SH-SY5Y (cell line): ENCODE results near the gene LRIT2.

Source experiments
- GATA2 ChIP-seq: IDR thresholded peaks from 2 replicates; pipeline ENCODE4 v1.6.1; 2011; ENCODE audit warnings: mild to moderate bottlenecking, low read depth, low read length
- GATA3 ChIP-seq: IDR thresholded peaks from 2 replicates; pipeline ENCODE4 v1.6.1; 2011; ENCODE audit warnings: low read depth, mild to moderate bottlenecking, low read length, moderate library complexity

- TF ChIP-seq GATA2 (peak; percentile 65; the same call in 1 of the 2 replicates), GATA3 (no peak)
Observed at GRCh38 chr10:84258034-84258695, 32.8 kb upstream of the LRIT2 start.
